Stimulated activated memory B cell treated with anti-CD40 and anti-IgM and Interleukin-4, amounts not matched to agents 10 μg/mL and 1 μg/mL and 100 μg/mL, for 72 hours (primary cell): ENCODE data around the gene BANF2.
"Not testable (repeated sequence)": the region's sequence is repeated elsewhere in the genome, so short reads cannot be mapped to it uniquely, and the experiment has no call there.

ENCODE experiments used
- ATAC-seq: fragments of 150-1000 bp; cut with Tn5 transposase; 2 replicates; pipeline ENCODE4 v1.10.0; 2021
- H3K27ac Mint-ChIP-seq: one replicate; pipeline ENCODE4 v1.8.0; 2022; ENCODE audit warnings: mild to moderate bottlenecking, mixed read lengths
- H3K27me3 Mint-ChIP-seq: one replicate; pipeline ENCODE4 v1.8.0; 2022; ENCODE audit warnings: mixed read lengths
- H3K36me3 Mint-ChIP-seq: one replicate; pipeline ENCODE4 v1.8.0; 2022; ENCODE audit warnings: mixed read lengths
- H3K4me1 Mint-ChIP-seq: one replicate; pipeline ENCODE4 v1.8.0; 2022; ENCODE audit warnings: mixed read lengths
- H3K4me3 Mint-ChIP-seq: one replicate; pipeline ENCODE4 v1.8.0; 2022; ENCODE audit warnings: mild to moderate bottlenecking, moderate library complexity, mixed read lengths
- H3K9me3 Mint-ChIP-seq: one replicate; pipeline ENCODE4 v1.8.0; 2022; ENCODE audit warnings: mixed read lengths

Gene BANF2

DNA sequence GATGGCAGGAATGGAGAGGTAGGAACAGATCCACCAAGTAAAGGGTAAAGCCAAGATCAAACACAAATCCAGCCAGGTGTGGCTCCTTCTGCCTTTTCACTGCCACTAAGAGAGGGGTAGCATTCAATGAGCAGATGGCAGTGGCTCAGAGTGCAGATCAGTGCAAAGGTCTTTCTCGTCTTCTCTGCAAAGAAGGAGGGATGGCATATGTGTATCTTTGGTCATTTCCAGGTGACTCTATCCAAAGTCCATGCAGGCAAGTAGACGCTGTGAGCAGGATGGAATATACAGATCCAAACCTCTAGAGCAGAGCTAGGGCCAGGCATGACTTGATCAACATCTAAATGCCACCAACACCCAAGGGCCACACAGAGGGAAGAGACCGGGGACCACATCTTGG is 6.9 kb downstream of the BANF2 start:
- no peak for ATAC-seq
- no peaks in the 10 kb centered on the region for H3K27me3 Mint-ChIP-seq
- H3K36me3 Mint-ChIP-seq = no peaks in the 10 kb centered on the region
- H3K4me1 Mint-ChIP-seq = peaks cover 5% of the 10 kb centered on the region
- H3K4me3 Mint-ChIP-seq = no peak overlapping the region
- no peak overlapping the region for H3K27ac Mint-ChIP-seq
- no peaks in the 10 kb centered on the region for H3K9me3 Mint-ChIP-seq

DNA sequence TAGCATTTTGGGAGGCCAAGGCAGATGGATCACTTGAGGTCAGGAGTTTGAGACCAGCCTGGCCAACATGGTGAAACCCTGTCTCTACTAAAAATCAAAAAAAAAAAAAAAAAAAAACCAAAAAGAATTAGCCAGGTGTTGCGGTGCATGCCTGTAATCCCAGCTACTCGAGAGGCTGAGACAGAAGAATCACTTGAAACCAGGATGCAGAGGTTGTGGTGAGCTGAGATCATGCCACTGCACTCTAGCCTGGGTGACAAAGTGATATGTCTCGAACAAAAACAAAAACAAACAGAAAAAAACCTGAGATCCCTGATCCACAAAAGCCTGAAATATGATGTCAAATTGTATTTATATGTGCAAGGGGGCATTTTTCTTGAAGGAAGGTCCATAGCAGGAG is 8.2 kb downstream of the BANF2 start:
- not testable (repeated sequence) for H3K4me3 Mint-ChIP-seq, H3K27ac Mint-ChIP-seq, H3K9me3 Mint-ChIP-seq, H3K4me1 Mint-ChIP-seq, ATAC-seq, H3K36me3 Mint-ChIP-seq
- peaks cover 11% of the 10 kb centered on the region for H3K27me3 Mint-ChIP-seq

DNA sequence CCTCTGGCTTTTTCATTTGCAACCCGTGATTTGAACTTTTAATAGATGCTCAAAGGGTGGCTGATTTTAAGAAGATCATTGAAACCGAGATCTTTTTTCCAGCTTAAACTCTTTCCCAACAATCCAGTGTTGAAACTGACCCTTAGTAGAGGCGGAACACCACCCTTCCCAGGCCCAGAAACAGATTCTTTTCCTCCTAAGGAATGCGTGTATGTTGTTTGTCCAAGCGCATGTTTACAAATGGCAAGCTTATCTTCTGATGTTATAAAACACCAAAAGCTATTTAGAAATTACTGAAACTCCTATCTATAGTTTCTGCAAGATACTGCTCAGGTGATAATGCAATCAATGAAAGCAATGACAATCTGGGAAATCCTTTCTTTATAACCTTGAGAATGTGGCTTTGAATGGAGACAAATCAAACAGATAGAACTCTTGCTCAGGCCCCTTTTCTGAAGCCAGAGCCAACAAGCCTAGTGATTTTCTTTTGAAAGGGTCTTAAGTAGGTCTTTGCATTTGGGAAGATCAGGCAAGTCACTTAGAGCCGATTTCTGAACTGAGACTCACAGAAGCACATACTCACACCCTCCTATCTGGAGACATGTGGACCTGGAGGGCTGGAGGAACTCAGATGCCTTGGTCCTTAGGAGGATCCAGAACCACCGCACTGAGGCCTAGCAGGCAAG is 9.1 kb downstream of the BANF2 start:
- peaks cover 5% of the 10 kb centered on the region for H3K4me1 Mint-ChIP-seq
- no peaks in the 10 kb centered on the region for H3K36me3 Mint-ChIP-seq
- ATAC-seq = no peak
- no peak overlapping the region for H3K4me3 Mint-ChIP-seq
- H3K27me3 Mint-ChIP-seq = peaks cover 14% of the 10 kb centered on the region
- H3K27ac Mint-ChIP-seq = no peak overlapping the region
- no peaks in the 10 kb centered on the region for H3K9me3 Mint-ChIP-seq

DNA sequence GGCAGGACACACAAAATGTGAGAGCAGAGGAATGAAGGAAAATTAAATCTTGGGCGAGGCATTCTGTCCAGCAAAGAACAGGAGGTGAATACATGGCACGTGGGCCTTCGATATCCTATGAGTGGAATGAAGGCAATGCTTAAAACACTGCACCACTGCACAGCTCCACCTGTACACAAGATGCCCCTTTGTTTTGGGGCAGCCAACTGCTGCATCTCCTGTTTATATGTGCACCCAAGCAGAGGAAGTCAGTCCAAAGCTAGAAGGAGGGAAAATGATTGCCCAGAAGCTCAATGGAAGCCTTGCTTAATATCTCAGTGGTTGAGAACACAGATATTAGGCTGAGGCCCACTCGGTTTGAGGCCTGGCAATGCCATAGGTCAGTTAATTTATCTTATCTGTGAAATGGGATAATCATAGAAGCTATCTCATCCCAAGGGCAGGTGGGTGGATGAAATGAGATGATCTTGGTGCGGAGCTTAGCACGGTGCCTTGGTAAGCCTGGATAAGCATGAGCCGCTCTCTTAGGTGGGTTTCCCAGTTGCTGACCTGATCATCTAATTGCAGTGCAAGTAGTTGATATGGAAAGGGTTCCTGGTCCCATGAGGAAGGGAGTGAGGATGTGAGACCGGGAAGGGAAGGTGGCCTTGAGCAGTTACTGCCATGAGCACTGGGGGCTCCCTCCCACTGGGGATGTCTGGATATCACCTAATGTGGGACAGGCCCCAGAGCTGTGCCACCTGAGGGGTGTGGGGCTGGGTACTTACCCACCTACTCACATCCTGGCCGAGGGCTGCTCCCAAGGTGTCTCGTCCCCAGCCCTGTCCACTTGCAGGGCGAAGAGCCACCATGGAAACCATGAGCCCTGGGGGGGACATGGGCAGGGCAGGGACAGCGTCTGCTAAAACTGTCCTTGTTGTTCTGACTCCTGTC is 9.9 kb downstream of the BANF2 start:
- Mint-ChIP-seq H3K27me3 (peaks cover 14% of the 10 kb centered on the region), H3K27ac (no peak overlapping the region), H3K4me3 (no peak overlapping the region), H3K36me3 (no peaks in the 10 kb centered on the region), H3K9me3 (no peaks in the 10 kb centered on the region), H3K4me1 (peaks cover 5% of the 10 kb centered on the region)
- no peak for ATAC-seq

DNA sequence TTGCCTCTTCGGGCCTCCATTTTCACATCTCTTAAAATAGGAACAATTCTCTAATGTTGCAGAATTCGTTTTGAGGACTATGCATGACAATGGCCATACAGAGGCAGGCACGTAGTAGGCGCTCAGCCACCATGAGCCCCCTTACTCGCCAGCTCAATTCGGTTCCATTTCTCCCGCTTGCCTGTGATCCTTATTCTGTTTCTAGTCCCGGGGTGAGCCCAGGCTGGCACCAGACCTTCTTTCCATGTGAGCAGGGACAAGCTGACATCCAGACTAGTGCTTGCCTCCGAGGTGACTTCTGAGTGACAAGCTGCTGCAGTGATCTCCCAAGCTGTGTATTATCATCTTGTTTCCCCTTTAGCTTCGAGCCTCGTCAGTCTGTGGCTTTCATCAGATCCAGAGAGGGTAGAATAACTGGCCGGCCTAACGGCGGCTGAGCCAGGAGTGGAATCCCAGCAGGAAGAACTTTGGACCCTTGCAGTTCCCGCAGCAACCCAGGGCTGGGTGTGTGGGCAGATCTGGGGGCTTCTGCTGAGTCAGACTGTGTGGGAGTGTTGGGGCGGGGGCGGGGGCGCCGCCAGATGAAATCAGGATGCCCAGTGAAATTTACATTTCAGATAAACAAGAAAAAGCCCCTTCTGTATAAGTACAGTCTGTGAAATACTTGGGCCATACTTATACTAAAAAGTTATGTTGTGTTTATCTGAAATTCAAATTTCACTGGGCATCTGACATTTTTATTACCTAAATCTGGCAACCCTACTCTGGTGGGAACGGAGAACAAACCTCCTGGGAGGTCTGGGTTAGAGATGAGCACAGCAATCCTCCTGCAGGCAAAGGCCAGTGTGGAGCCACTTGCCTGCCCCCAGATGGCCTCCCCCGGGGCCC is 10.9 kb downstream of the BANF2 start:
- peaks cover 5% of the 10 kb centered on the region for H3K4me1 Mint-ChIP-seq

DNA sequence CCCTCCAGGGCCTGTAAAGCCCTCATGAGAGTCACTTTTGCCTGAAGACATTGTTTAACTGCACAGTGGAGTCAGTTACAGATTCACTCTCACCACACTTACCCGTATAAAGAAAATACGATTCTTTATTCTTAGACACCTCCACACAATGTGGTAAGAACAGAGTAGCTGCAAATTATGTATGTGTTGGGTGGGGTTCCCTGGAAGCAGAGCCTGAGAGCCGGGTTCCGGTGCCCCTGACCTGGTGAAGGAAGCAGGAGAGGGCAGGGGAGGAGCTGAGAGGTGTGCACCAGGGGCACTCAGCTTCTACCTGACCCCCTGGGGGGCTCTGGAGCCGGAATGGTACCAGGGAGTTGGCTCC is 11.5 kb downstream of the BANF2 start:
- ATAC-seq = no peak
- Mint-ChIP-seq H3K27me3 (peaks cover 14% of the 10 kb centered on the region), H3K9me3 (no peaks in the 10 kb centered on the region), H3K36me3 (no peaks in the 10 kb centered on the region), H3K4me1 (peaks cover 5% of the 10 kb centered on the region), H3K4me3 (no peak overlapping the region), H3K27ac (no peak overlapping the region)

More for the DNA sequence above, 10.9 kb downstream of the BANF2 start:
- no peaks in the 10 kb centered on the region for H3K9me3 Mint-ChIP-seq
- H3K27ac Mint-ChIP-seq = no peak overlapping the region
- peaks cover 14% of the 10 kb centered on the region for H3K27me3 Mint-ChIP-seq
- peak; percentile 25 for ATAC-seq
- no peak overlapping the region for H3K4me3 Mint-ChIP-seq
- no peaks in the 10 kb centered on the region for H3K36me3 Mint-ChIP-seq

DNA sequence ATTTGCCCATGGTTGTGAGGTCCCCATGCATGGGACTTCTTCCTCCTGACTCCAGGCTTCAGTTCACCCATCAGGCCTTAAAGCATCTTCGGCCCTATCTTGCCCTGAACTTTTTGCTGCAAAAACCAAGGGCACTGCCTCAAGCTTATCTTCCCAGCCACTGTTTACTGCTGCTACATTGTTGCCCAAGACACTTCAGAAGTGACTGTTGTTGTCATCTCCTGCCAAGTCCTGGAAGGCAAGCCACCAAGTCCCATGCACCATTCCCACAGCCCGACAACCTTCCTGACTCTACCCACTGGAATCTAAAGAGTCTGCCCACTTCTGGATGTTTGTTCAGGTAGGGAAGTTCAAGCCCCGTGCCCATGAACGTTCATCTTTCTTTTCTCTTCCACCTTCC is 12.4 kb downstream of the BANF2 start:
- Mint-ChIP-seq H3K4me1 (peaks cover 5% of the 10 kb centered on the region), H3K27me3 (peaks cover 14% of the 10 kb centered on the region), H3K9me3 (no peaks in the 10 kb centered on the region), H3K36me3 (no peaks in the 10 kb centered on the region), H3K4me3 (no peak overlapping the region), H3K27ac (no peak overlapping the region)
- no peak for ATAC-seq

DNA sequence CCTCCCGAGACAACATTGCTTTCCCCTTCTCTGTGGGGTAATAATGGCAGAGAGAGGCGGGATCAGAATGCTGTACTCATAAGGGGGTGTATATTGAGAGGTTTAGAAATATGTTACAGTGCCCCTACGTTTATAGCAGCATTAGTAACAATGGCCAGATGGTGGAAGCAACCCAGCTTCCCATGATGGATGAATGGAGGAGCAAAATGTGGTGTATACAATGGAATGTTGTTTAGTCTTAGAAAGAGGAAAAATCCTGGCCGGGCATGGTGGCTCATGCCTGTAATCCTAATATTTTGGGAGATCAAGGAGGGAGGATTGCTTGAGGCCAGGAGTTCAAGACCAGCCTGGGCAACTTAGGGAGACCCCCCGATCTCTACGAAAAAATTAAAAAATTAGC is 12.9 kb downstream of the BANF2 start:
- peaks cover 5% of the 10 kb centered on the region for H3K4me1 Mint-ChIP-seq
- no peak for ATAC-seq
- no peak overlapping the region for H3K27ac Mint-ChIP-seq
- peaks cover 14% of the 10 kb centered on the region for H3K27me3 Mint-ChIP-seq
- no peaks in the 10 kb centered on the region for H3K9me3 Mint-ChIP-seq
- no peak overlapping the region for H3K4me3 Mint-ChIP-seq
- H3K36me3 Mint-ChIP-seq = no peaks in the 10 kb centered on the region

DNA sequence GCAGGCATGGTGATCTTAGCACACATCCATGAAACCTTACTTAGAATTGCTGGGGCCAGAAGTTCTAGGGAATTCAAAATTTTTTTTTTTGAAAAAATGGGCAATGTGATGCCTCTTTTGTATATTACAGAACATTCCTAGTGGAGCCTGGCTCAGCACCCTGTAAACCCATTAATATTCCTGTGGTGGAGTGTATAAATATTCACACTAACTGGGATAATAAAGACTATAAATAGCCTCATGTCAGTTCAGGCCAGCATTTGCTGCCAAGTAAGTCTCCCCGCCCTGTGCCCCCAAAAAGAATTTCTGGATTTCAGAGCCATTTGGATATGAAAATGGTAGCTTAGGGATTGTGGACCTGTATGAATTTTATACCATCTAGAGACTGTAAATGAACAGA is 14.8 kb downstream of the BANF2 start:
- Mint-ChIP-seq H3K27ac (no peak overlapping the region), H3K9me3 (no peaks in the 10 kb centered on the region), H3K4me1 (peaks cover 5% of the 10 kb centered on the region), H3K27me3 (peaks cover 24% of the 10 kb centered on the region), H3K36me3 (no peaks in the 10 kb centered on the region), H3K4me3 (no peak overlapping the region)
- no peak for ATAC-seq

DNA sequence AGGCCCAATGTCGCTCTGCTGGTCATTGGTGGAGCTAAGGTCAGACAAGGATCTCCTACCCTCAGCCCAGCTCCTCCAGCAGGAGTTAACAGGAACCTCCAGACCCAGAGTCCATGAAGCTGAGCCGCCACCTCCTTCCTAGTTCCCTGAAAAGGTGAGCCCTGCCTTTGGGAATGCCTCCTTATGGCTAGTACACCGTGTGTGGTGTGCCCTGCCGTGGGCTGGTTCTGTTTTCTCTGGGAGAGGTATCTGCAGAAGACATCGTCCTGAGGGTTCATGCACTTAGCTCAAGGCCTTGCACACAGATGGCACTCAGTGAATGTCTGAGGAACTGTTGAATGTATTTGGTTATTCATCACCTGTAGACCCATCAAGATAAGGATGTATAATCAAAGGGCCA is 15.3 kb downstream of the BANF2 start:
- Mint-ChIP-seq H3K4me1 (peaks cover 5% of the 10 kb centered on the region), H3K9me3 (no peaks in the 10 kb centered on the region), H3K4me3 (no peak overlapping the region), H3K27ac (no peak overlapping the region), H3K27me3 (peaks cover 26% of the 10 kb centered on the region), H3K36me3 (no peaks in the 10 kb centered on the region)
- ATAC-seq = no peak

DNA sequence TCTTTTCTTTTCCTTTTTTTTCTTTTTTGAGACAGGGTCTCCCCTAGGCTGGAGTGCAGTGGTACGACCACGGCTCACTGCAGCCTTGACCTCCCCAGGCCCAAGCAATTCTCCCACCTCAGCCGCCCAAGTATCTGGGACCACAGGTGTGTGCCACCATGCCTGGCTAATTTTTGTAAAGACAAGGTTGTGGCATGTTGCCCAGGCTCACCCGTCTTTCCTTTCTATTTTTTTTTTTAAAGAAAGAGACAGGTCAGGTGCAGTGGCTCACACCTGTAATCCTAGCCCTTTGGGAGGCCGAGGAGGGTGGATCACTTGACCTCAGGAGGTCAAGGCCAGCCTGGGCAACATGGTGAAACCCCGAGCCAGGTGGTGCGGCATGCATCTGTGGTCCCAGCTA is 16.6 kb downstream of the BANF2 start:
- H3K4me1 Mint-ChIP-seq = no peaks in the 10 kb centered on the region
- H3K36me3 Mint-ChIP-seq = no peaks in the 10 kb centered on the region
- no peak overlapping the region for H3K4me3 Mint-ChIP-seq
- H3K27me3 Mint-ChIP-seq = peaks cover 27% of the 10 kb centered on the region
- no peaks in the 10 kb centered on the region for H3K9me3 Mint-ChIP-seq
- no peak overlapping the region for H3K27ac Mint-ChIP-seq
- ATAC-seq = no peak

DNA sequence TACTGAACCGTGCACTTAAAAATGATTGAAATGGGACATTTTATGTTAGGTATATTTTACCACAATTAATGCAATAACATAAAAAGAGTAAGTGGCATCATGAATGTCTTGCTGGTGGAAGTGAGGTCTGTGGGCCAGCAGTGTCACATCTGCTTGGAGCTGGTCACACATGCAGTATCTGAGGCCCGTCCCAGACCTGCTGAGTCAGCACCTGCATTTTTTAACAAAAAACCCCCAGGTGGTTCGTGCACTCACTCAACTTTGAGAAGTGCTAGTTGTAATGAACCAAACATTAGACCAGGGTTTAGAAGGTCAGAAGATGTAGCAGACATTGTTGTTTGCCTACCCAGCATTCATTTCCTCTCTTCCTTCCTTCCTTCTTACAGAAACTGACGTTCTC is 21.0 kb downstream of the BANF2 start:
- ATAC-seq = no peak
- H3K4me3 Mint-ChIP-seq = no peak overlapping the region

DNA sequence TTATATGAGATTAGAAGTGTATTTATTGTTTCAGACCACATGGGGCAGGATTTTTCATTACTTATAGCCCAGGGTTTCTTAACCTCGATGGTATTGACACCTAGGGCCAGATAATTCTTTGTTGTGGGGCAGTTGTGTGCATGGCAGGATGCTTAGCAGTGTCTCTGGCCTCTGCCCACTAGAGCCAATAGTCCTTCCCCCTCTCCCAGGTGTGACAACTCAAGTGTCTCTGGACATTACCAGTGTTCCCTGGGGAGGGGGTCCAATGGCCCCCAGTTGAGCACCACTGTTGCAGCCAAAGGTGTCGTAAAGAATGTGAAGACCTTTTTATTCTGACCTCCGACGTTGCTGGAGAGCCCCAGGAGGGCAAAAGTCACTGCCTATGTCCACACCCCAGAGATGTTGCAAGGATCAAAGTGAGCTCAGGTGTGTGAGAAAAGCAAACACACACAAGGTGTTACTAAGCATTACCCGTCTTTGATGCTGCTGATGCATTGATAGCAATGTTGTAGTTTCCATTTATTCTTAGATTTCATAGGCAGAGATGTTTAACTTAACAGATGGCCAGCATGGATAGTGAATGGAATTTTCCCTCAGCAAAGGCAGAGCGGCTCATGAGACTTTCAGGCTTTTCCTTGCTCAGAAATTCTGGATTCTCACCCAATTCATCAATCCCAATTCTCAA is 22.2 kb downstream of the BANF2 start:
- Mint-ChIP-seq H3K36me3 (no peaks in the 10 kb centered on the region), H3K9me3 (no peaks in the 10 kb centered on the region), H3K4me3 (no peak overlapping the region), H3K27me3 (peaks cover 36% of the 10 kb centered on the region), H3K27ac (no peak overlapping the region), H3K4me1 (no peaks in the 10 kb centered on the region)
- ATAC-seq = no peak

More for the DNA sequence above, 21.0 kb downstream of the BANF2 start:
- Mint-ChIP-seq H3K27me3 (peaks cover 36% of the 10 kb centered on the region), H3K36me3 (no peaks in the 10 kb centered on the region), H3K9me3 (no peaks in the 10 kb centered on the region), H3K4me1 (no peaks in the 10 kb centered on the region), H3K27ac (no peak overlapping the region)

DNA sequence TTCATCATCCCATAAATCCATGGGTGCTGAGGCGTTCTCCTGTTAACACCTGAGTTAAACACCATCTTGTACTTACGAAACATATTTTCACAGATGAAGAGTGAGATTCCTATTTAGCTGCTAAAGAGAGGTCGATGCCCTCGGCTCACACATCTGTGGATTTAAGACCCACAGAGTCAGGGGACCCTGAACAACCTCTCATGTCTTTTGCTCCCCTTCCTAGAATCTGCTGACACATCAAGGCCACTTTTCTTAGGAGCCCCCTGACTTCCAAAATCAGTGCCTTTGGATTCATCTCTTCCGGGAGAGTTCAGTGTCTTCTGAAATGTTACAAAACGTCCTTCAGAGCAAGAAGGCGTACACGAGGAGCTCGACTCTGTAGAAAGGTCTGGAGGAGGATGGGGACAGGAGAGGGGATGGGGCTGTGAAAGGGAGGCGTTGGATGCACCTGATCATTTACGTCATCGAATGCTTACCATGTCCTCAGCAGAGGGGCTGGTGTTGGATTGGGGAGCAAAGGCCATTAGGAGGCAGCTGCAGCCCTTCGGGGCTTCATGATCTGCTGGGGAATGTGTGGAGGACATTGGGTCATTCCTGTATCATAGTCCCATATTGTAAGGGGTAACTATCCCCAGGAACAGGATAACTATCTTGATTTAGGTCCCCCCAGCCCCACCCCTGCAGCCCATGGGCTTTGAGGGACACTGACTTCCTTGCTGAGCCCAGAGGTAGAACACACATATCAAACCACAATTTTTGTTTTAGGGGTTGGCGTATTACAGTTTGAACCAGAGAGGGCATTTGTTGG is 22.9 kb downstream of the BANF2 start:
- H3K27me3 Mint-ChIP-seq = peaks cover 36% of the 10 kb centered on the region
- no peak overlapping the region for H3K27ac Mint-ChIP-seq
- no peaks in the 10 kb centered on the region for H3K36me3 Mint-ChIP-seq
- ATAC-seq = no peak
- no peaks in the 10 kb centered on the region for H3K4me1 Mint-ChIP-seq
- H3K9me3 Mint-ChIP-seq = no peaks in the 10 kb centered on the region
- H3K4me3 Mint-ChIP-seq = no peak overlapping the region
